HG03342 (cell line): ENCODE results near the gene MYCN.

ENCODE experiments used
- ATAC-seq: cut with Tn5 transposase; IDR thresholded peaks from one replicate; pipeline ENCODE4 v1.9.1; 2021; ENCODE audit warnings: mild to moderate bottlenecking, moderate library complexity; ENCODE audit not compliant: unreplicated experiment

MYCN gene

DNA sequence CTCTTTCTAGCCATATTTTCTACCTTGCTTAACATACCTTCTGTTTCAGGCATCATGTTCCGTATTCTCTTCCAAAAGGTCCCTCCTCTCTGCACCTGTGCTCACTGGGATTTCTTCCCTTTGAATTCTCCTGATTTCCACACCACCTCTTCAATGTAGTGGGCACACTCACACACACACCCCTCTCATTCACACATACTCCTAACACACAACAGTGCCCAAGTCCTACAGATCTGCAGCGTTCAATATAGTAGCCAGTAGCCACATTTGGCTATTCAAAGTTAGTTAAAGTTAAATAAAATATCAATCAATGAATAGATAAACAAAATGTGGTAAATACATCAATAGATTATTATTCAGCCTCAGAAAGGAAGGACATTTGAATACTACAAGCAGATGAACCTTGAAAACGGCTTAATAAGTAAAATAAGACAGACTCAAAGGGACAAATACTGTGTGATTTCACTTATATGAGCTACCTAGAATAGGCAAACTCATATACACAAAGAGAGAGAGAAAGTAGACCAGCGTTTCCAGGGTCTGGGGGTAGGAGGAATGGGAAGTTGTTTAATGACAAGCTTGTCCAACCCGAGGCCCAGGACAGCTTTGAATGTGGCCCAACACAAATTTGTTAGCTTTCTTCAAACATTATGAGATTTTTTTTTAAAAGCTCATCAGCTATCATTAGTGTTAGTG lies 34.4 kb downstream of the MYCN start:
- no peak for ATAC-seq

DNA sequence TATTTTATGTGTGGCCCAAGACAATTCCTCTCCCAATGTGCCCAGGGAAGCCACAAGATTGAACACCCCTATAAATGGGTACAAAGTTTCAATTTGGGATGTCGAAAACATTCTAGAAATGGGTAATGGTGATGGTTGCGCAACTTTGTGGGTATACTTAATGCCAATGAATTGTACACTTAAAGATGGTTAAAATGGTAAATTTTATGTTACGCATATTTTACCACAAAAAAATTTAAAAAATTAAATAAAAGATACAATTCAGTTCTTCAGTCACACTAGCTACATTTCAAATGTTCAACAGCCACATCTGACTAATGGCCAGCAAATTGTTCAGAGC lies 34.9 kb downstream of the MYCN start:
- no peak for ATAC-seq

DNA sequence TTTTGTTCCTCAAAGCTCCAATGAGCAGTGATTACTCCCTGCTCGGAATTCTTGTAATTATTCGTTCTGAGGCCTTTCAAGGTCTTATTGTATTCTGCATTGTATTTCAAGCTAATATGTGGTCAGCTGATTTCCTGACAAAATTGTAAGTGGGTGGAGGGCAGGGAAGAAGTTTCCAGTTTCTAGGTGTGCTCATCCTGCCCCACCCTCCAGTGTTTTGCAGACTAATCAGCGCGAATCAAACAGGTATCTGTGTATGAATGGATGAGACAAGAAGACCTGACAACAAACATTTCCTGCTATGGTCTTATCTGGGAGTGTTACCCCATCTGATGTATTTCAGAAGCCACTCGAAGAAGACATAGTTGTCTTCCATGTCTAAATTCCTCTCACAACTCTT lies 35.3 kb downstream of the MYCN start:
- no peak for ATAC-seq

DNA sequence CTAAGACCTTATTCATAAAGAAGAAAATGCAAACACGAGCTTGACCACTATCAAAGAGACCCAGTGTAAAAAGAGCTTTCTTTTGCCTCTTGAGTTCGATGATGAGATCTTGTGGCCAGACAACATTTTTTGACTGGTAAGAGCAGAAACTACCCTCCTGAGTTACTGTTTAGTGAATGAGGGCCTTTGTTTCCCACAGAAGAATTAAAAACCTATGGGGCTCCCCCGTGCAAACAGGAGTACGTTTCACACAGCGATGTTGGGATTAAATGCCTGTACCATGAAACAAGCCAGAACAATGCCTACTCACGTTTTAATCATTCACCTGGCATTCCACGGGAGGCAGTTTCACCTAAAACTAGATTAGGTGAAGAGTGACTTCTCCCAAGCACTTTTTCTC lies 36.0 kb downstream of the MYCN start:
- ATAC-seq: no peak

DNA sequence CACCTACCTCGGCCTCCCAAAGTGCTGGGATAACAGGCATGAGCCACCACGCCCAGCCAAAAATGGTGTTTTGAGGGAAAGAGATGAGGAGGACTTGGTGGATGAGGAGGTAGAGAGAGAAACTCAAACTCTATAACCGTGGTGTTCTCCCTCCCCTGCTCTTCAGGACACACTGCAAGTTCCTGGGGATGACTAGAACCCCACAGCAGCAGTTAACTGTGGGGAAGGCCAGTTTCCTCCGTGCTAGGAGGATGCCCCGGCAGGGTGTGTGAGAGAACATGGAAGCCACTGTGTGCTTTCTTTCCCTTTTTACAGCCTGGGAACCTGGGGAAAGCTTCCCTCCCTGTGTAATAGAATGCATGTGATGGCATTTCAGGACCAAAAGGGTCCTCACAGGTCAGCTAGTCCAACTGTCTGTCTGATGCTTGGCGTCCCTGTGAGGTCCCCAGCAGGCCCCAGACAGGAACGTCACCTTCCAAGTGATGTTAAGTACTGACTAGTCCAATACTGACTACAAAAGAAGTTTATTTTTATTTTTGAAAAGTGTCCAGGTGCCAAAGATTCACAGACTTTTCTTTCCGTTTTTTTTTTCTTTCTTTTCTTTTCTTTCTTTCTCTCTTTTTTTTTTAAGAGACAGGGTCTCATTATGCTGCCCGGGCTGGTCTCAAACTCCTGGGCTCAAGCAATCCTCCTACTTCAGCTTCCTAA lies 38.9 kb downstream of the MYCN start:
- ATAC-seq: no peak

DNA sequence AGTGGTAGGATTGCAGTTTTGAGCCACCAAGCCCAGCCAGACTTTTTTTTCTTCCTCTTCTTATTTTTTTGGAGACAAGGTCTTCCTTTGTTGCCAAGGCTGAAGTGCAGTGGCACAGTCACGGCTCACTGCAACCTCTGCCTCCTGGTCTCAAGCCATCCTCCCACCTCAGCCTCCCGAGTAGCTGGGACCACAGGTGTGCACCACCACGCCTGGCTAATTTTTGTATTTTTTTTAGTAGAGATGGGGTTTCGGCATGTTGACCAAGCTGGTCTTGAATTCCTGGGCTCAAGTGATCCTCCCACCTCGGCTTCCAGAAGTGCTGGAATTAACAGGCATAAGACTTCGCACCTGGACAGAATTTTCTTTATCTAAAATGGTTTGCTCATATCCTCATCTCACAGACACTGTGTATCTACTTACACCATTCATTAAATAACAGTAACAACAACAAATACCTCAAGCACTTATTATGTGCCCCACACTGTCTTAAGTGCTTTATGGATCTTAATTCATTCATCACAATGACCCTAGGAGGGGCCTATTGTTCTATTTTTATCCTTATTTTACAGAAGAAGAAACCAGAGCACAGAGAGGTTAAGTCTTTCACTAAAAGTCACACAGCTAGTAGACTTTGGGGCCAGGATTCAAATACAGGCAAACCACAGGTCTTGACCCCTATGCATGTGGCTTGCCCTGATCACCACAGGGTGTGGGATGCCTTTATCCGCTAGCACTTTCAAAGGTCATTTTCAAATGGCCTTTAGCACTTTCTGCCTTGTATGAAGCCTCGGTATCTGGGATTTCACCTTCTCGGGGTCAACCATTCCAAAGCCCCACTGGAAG lies 39.6 kb downstream of the MYCN start:
- ATAC-seq: no peak

DNA sequence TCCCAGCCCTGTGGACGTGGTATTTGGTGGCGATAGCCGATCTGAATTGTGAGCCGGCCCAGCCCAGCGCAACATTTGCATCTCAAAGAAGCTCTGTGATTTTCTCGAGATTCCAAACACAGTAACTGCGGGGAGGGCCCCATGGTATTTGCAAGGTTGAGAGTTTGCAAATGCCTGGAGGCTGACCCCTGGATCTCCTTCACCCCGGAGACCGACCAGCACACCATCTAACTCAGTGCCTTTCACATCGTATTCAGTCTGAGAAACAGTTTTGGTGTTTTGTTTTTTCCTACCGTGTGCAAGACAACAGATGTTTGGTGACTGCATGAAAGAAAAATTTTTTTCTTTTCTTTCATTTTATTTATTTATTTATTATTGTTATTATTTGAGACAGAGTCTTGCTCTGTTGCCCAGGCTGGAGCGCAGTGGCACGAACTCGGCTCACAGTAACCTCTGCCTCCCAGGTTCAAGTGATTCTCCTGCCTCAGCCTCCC lies 40.3 kb downstream of the MYCN start:
- no peak for ATAC-seq

DNA sequence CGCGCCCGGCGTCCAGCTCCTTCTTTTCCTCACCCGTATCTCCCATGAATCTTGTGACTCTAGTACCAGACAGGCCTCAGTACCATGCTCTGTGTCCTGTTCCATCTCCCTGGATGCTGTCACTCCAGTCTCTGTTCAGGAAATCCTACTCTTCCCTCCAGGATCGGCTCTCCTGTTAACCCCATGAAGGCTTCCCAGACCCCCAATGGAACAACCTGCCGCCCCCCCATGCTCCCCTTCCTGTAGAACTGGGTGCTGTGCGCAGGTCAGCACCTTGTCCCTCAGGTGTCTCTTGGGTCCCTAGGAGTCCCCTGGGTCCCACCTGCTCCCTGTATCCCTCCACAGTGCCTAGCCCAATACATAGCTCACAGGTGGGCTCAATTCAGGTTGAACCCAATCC lies 41.3 kb downstream of the MYCN start:
- no peak for ATAC-seq

DNA sequence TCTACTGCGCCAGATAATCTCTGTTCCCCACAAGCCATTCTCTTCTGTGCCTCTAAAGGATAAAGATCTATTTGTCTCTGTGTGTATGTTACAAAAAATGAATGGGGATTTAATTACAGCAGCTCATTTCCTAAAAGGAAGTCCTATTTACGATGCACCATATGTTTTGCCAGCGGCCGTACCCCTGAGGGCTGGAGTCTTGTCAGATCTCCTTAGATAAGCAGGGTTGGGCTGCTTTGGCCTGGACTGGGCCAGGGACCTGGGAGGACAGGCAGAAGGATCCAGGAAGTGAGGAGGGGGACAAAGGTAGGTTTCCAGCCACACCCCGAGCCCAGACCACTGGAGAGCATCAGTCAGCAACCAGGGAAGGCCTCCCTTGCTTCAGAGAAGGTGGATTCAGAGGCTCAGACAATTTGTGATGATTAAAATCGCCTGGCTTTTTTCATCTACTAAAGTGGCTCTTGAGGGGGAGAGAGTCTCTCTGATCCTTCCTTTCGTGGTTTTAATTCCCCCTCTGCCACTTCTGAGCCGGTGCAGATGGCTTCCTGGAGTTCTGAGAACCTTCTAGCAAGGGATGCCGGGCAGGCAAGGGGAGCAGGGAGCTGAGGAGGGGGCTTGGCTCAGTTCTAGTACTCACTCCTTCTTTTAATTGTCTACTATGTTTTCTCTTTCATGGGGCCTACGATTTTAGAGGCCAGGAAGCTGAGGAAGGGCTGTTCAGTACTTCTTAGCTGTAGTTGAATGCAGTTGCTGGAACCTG lies 42.1 kb downstream of the MYCN start:
- no peak for ATAC-seq

DNA sequence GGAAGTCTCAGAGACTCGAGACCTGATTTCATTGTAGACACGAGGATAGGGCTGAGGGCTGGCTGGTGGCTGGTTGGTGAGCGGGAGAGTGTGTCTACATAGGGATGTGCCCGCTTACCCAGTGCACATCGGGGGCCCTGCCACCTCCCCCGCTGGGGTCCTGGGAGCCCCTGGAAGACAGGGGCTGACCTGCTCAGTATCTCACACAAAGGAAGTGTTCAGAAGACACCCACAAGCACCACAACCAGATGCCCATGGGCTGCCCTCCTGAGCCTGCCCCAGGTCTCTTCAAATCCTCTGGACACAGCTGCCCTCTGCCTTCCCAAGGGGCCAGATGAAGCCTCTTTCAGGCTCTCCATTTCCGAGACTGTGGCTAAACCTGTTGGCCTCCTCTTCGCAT lies 43.1 kb downstream of the MYCN start:
- no peak for ATAC-seq

DNA sequence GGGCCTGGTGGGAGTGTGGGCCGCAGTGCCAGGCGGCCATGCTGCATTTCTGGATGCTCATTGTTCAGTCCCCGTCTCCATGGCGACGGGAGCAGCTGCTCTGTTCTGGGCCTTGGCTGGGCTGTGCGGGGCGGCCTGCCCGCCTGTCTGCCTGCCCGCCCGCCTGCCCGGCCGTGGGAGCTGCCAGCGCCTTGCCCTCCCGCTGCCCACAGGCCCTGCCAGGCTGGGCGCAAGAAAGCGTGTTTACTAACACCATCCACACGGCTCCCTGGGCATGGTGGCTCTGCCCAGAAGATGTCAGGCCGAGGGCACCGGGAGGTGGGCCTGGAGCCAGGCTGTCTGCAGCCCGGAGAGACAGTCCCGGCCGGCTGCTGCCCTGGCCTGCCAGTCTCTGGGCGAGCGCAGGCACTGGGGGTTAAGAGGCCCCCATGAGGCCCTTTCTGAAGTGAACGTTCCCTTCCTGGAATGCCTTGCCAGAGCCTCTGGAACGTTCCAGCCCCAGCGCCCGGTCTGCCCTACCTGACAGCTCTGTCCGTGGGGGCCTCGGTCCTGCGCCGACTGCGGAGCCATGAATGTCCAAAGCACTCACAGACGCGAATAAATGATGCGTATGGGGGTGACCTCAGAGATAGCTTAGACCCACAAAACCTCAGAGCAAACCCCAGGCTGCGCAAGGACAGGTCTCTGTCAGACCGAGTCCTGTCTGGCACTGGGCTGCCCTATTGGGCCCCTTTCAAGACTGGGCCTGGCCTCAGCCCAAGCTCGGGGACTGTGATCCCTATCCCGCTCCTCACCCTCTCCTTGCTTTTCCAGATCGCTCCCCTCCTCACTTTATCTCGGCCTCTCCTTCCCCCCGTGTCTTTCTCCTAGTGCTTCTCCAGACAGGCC lies 44.3 kb downstream of the MYCN start:
- ATAC-seq: no peak

DNA sequence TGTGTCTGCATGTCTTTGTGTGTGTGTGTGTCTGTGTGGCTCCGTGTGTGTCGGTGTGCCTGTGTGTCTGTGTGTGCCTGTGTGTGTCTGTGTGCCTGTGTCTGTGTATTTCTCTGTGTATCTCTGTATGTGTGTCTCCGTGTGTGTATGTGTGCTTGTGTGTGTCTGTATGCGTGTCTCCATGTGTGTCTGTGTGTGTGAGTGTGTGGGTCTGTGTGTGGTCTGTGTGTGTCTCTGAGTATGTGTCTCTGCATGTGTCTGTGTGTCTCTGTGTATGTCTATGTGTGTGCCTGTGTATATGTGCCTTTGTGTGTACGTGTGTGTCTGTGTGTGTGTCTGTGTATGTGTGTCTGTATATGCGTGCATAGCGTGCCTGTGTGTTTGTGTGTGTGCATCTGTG lies 45.2 kb downstream of the MYCN start:
- no peak for ATAC-seq

DNA sequence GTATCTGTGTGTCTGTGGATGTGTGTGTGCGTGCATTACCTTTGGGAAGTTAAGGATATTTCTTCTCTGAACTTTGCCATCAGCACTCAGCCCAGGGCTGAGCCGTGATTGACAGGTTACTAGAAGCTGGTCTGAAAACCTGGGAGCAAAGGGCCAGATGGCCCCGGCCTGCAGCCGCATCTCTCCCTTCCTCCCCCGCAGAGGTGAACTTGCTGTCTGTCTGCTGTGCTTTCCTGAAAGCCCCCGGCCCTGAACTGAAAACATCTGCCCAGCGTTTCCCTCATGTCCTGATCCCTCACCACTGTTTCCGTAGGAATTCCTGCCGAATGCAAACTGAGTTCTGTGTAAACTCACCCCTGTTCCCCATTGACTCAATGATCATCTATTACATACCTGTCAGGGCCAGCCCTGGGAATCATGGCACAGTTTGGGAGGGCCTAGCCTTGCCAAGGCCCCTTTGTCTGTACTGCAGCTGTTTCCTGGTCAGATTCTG lies 45.8 kb downstream of the MYCN start:
- ATAC-seq: no peak

DNA sequence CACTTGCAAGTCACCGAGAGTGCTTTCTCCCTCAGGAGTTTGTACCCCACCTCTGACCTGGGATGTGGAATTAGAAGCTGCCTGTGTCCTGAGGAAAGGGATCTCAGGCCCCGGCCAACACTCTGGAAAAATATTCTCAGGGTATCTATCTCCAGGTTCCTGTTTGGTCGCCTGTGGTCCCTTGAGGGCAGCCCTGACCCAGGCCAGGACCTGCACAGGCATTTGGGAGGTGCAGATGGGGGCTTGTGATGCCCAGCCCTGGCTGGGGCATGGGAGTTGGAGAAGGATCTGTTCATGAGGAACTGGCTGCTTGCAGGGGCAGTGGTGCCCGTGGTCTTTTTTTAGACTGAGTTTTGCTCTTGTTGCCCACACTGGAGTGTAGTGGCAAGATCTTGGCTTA lies 46.3 kb downstream of the MYCN start:
- ATAC-seq: no peak

DNA sequence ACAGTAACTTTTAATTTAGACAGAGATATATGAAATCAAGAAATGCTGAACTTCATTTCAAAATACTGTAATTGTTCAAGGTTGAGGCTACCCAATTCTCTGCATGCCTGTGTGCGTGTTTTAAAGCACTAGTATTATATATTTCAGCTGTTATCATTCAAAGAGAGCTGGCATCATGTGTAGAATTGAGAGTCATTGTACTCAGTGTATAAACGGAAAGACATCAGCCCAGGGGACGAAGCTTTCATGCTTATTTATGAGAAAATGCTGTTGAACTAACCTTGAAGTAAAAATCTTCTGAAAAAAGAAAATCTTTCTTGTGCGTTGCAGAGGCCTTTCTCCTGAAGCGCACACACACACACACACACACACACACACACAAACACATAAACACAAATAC lies 48.4 kb downstream of the MYCN start:
- ATAC-seq: no peak

DNA sequence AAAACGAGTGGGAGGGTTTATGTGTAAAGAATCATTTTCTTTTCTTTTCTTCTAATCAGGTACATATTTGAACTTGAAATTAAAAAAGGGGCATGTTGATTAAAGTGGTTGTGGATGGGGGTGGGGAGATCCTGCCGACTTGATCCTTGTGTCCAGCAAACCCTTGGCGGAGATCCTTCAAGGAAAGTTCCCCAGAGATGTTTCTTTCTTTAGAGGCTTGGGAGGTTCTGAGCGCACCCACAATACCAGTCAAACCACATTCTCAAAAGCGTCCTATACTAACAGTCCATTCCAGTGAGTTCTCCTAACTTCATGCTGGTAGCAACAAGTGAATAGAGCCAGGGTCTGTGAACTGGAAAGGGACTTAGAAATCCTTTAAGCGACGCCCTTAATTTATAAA lies 49.2 kb downstream of the MYCN start:
- no peak for ATAC-seq

DNA sequence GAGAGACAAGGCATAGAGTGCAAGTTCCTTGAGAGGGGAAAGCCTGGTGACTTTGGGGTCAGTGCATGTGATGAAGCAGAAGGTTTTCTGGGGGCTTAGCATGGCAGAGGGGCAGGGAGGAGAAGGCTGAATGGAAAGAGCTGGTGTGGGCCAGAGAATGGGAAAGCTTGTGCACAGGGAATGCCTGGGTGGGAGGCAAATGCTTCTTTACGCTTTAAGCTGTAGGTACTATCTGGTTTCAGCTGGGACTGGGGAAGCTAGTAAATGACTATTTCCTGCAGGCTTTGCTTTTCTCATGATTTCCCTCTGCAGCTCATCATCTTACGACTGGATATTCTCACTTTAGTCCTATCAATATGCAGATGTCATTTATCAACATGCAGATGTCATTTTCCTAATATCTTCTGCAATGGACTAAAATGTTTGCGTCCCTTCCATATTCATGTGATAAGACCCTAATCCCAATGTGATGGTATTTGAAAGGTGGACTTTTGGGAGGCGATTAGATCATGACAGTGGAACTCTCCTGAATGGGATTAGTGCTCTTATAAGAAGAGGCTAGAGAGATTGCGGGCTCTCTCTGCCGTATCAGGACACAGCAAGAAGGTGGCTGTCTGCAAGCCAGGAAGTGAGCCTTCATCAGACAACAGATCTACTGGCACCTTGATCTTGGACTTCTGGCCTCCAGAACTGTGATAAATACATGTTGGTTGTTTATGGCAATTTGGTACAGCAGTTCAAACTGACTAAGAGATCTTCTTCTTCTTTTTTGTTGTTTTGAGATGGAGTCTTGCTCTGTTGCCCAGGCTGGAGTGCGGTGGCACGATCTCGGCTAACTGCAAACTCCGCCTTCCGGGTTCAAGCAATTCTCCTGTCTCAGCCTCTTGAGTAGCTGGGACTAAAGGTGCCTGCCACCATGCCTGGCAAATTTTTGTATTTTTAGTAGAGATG lies 50.1 kb downstream of the MYCN start:
- no peak for ATAC-seq

DNA sequence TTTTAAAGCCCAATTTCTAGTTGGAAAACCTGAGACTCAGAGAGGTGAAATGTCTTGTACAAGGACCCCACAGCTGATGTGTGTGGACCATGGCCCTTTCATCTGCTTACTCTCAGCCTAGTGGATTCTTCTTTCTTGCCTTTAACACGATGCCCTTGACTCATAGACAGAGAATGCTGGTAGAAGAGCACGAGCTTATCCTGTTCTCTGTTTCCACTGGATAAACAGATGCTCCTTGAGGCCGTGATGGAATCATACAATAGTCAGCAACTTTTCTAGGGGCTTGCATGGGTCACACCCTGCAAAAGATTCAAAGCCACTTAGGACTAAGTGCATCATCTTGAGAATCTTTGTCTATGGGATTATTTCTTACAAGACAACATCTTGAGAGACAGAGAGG lies 50.9 kb downstream of the MYCN start:
- no peak for ATAC-seq
